Activated CD4-positive, CD25-positive, alpha-beta regulatory T cell (primary cell): ENCODE measurements around the gene MRO.
"Not testable (repeated sequence)": the region's sequence is repeated elsewhere in the genome, so short reads cannot be mapped to it uniquely, and the experiment has no call there.

Experiments used
- DNase-seq, 4 experiments: peaks; one replicate each; lab custom pipeline; 2025; lab: John Stamatoyannopoulos, UW

Gene MRO

DNA sequence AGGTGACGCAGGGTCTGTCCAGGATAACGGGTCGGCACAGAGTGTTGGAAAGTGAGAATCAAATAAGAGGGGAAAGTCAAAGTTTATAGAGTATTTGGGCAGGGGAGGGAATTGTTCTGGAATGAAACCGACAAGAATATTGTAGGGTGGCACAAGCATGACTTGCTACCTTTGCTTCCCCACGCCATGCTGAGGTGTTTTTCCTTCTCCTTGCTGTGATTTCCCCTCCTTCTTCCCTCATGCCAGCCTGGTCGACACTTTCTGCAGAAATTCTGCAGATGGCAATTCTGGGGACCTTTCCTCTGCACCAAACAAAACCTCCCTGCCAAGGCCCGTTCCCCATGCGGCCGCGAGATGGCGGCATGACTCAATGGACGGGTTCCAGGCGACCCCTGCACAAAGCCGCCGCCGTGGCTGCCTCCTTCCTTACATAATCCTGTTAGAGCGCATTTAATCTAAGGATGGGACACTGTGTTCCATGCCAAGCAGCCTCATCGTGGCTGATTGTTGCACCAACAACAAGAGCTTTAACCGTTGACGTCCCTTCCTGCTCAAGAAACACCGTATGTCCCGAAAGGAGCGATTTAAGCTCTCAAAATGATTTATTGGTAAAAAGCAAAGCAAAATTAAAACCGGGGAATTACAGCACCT, at the start of gene MRO:
TSS of gene MRO (minus strand) at position 289 of the 651 bp plus-strand sequence. CDS start 10,616 bp downstream, outside the sequence.
- peak; percentile 46 to 60 (median 58) for DNase-seq

DNA sequence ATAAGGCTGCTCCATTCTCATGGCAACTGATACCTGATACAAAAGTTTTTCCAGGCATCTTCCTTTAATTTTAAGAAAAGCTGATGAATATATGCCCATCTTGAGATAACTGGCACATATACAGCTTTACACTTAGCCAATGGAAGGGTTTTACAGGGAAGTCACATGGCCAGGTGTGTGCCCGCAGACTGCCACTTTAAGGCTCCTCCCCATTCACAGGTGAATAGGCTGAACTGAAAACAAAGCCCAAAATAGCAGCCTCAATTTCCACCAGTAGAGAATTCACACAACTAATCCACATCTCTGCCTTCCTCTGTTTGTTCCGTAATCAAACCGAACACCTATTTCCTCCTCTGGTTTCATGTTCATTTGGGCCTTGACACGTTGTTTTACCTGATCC, 49.3 kb upstream of the MRO start:
- no peak for DNase-seq

DNA sequence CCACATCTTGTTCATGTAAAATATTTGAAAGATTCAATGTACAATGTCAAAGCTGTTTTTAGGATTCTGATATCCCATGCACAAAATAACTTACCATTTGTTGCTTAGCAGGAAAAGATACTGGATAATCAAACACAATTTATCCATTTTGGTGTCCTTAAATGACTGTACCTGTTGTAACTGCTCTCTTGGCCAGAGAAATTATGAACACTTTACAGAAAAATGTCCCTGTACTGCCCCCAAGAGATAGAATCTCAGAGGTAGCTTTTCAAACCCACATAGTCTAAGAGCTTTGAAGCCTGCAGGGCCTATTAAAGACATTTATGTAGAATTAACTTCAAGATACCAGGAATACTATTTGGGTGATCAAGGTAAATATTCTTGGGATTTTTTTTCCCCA, 46.9 kb upstream of the MRO start:
- DNase-seq = no peak

DNA sequence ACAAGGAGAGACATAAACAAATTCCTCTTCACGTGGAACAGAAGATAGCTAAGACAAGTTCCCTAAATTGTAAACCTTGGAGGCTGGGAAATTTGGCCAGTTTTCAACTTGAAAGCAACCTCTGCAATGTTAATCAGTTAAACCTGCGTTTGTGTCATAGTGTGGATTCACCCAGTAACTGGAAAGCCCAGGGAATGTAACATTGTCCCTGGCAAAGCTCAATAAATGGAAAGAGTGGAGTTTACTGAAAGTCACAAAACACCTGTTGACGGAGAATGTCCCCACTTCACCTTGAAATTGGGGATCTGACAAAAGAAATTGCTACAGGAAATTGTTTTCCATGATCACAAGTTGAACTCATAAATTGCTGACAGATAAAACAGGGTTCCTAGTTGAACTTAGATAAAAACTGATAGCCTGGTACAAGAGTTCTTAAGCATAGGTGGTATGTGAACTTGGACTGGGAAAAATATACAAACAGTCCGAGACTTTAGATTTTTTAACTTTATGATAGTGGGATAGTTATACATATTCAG, 44.1 kb upstream of the MRO start:
- DNase-seq = no peak

DNA sequence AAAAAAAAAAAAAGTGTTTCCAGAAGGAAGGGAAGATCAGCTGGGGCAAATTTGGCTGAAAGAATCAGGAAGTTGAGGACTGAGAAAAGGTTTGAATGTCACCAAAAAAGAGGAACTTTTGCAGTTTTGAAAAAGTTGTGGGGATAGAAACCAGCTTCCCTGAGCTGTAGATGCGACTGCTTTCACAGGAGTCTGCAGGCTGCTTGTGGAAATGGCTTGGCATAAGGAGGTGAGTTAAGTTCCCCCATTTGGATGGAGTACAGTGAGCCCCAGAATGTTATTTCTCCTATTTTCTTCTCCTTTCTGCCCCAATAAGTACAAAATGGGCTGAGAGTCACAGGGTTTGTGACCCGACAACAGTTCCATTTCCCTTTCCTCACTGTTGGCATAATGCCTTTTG, 42.6 kb upstream of the MRO start:
- DNase-seq = no peak

DNA sequence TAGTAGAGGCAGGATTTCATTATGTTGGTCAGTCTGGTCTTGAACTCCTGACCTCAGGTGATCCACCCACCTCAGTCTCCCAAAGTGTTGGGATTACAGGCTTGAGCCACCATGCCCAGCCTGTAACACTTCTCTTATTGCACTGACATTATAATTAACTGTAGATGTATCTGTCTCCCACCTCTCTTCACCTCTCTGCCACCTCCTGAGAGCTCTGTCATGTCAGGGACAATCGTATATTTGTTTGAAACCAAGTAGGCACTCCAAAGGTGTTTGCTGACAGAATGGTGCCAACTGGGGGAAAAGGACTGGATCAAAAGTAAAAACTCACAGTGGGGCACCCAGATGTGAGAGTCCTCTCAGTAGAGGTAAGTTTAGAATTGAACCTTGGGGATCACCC, 41.8 kb upstream of the MRO start:
- no peak for DNase-seq

DNA sequence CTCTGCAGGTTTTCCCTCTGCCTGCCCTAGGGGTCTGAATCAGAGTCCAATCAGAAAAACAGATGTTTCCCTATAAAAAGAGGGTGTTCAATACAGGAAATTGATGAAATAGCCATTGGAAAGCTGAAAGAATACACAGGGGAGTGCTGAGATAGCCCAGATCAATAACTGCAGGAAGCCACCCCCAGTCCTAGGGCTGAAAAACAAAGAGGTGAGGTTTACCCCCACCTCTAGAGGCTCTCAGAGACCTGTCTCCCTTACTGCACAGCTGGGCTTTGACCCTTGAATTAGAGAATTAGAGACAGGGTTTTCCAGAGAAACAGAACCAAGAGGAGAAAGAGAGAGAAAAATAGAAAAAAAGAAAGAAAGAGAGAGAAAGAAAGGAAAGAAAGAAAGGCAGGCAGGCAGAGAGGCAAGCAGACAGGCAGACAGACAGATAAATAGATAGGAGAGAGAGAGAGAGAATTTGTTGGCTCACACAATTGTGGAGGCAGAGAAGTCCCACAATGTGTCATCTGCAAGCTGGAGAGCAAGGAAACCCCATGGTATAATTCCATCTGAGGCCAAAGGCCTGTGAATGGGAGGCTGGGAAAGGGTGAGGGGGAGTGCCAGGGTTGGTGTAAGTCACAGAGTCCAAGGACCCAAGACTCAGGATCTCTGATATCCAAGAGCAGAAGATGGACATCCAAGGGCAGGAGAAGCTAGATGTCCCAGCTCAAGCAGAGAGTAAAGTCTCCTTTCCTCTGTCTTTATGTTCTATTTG, 40.2 kb upstream of the MRO start:
- no peak for DNase-seq

DNA sequence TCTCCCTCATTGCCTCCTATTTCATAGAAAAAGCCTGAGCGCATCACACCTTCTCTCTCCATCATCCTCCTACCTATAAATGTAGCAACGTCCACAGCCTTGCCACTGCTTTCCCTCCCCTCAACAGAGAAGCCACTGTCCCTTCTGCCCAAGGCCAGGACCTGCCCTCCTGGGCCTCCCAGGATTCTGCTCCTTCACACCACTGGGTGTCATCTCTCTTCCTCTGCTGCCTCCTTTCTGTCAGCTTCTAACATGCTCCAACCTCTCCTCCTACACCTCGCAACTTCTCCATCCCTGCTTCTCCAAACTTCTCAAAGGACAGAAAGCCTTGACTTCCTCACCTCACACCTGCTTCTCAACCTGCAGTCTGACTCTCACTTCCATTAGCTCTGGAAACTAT, 37.9 kb upstream of the MRO start:
- no peak for DNase-seq

DNA sequence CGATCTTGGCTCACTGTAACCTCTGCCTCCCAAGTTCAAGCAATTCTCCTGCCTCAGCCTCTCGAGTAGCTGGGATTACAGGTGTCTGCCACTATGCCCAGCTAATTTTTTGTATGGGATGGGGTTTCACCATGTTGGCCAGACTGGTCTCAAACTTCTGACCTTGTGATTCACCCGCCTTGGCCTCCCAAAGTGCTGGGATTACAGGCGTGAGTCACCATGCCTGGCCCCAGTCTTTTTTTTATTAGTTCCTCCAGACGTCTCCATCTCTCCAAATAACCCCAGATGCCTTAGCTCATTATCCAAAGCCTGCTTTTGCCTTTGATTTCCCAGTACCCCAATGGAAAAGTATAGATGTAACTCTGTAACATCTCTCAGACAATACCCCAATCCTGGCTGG, 37.4 kb upstream of the MRO start:
- not testable (repeated sequence) for DNase-seq

DNA sequence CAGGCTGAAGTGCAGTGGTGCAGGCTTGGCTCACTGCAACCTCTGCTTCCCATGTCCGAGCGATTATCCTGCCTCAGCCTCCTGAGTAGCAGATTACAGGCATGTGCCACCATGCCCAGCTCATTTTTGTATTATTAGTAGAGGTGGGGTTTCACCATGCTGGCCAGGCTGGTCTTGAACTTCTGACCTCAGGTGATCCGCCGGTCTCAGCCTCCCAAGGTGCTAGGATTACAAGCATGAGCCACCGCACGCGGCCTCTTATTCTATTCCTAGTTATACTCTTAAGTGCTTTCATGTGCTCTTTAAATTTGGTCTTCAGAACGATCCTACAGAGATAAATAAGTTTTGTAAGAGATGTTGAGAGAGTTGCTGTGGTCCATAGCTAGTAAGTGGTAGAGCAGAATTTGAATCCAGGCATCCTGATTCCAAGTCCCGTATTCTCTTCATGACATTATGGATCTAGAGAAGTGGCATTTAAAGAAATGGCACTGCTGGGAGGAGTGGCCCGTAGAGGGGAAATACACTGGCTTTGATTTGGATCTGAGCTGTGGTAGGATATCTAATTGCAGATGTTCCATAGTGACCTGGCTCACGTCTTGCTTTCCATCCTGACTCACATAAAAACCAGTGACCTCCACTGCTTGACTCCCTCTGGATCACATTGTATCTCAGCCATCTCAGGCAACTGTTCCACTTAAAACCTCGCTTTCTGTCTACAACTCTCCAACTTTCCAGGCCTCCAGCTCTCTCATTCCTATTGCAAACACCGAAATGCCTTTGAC, 36.4 kb upstream of the MRO start:
- no peak for DNase-seq

DNA sequence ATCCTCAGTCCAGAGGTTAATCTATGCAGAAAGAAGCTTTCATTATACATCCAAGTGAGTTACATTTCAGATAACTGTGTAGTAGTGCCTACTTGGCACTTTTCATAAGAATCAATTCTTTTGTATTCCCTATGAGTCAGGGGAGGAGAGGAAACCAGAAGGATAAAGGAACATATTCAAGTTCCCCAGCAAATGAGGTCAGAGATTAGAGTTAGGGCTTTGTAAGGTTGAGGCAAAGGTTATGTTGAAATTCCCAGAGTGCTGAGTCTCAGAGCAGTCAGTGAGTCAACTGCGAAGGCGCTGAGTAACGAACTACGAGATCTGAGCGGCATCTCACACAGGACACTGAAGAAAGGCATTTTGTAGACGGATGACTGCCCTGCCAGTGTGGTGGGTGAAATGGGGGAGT, 34.1 kb upstream of the MRO start:
- no peak for DNase-seq

DNA sequence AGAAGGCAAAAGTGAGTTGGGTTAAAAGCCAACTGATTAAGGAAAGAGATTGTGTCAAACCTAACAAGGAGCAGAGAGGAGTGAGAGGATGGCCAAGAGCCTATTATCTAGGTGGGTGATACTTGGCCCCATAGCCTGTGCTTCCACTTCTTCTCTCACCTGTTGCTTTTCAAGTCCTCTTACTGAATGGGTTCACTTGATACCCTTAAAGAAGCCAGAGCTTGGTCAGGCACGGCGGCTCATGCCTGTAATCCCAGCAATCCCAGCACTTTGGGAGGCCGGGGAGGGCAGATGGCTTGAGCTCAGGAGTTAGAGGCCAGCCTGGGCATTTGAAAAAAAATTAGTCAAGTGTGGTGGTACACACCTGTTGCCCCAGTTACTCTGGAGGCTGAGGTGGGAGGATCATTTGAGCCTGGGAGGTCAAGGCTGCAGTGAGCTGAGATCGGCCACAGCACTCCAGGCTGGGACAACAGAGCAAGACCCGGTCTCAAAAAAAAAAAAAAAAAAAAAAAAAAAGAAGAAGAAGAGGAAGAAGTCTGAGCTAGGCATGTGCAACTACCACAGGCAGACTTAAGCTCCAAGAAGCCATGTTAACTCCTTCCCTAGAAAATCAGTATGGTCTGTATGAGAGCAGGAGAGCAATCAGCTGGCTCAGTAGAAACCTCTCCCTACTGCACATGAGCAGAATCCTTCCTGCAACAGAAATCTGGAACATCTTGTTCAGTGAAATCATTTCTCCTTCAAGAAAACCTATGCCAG, 30.7 kb upstream of the MRO start:
- DNase-seq = no peak

DNA sequence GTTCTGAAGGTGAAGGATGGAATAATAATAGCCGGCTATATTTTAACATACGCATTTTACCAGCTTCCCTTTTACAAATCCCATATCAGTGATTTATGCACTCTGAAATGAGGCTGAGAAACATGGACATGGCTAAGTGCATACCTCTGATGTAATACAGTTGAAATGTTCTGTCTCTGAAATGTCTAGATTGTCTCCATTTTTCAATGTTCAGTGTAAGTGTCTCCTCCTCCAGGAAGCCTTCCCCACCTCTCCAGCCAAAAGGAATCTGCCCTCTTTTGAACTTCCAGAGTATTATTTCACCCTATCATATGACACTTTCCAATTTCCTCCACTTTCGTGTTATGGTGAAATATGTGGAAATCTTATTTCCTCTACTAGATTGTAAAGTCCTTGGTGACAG, 29.6 kb upstream of the MRO start:
- no peak for DNase-seq

DNA sequence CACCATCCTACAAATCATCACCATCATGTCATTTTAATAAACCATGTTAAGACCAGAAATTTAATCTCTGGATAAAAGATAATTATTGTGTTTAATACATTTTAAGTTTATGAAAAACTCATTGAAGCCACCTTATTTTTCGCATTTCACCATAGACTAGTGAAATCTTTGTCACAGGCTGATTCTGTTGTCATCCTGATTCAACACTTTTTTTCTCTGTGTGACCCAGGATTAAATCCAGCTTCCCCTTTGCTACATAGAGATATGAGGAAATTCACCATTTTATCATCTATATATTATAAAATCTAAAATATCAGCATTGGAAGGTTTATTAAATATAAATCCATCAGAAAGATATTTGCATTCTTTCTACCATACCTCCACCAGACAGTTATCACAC, 29.2 kb upstream of the MRO start:
- no peak for DNase-seq

DNA sequence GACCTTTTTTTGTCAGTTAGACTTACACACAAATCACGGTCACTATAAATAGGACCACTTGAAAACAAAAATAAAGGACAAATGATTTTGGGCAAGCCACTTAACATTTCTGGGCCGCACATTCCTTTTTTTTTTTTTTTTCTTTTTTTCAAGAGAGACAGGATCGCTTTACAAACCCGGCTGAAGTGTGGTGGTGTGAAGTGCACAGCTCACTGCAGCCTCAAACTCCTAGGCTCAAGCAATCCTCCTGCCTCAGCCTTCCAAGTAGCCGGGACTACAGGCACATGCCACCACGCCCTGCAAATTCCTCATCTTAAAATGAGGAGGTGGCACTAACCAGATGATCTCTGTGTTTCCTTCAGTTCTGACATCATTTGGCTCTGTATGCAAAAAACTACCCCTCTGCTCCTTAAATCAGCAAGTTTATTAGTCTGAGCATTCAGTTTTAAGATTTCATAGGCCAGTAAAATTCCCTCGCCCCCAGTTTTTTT, 28.3 kb upstream of the MRO start:
- no peak for DNase-seq

DNA sequence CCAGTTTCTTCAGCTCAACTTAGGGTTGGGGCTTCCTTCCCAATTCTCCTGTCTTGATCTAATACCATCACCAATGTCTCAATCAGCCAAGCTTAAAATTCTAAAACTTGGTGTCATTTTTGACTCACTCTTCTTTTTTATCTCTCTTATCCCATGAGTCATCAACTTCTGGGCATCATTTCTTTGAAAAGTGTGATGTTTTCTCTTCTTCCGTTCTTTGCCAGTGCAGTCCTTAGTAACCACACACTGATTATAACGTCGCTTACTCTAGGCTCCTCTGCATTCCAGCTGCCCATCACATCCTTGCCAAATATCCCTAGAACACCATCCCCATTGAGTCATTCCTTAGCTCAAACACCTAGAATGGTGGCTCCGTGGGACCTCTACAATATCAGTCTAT, 27.4 kb upstream of the MRO start:
- DNase-seq = no peak

DNA sequence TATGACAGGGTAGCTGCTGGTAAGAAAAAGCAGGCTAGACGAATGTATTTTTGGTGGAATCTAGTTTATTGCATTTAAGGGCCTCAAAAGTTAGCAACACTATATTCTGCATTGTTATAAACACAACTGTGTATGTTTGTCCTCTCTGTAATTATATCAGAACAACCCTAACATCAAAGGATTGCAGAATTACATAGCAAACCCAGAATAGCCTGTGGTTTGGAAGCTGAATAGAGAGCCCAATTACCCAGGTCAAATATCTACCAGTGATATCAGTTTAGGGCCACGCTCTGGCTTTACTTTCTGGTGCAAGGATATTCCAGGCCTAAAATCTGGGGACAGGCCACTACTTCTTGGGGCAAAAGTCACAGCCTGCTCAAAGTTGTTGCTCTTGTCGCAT, 25.1 kb upstream of the MRO start:
- no peak for DNase-seq

DNA sequence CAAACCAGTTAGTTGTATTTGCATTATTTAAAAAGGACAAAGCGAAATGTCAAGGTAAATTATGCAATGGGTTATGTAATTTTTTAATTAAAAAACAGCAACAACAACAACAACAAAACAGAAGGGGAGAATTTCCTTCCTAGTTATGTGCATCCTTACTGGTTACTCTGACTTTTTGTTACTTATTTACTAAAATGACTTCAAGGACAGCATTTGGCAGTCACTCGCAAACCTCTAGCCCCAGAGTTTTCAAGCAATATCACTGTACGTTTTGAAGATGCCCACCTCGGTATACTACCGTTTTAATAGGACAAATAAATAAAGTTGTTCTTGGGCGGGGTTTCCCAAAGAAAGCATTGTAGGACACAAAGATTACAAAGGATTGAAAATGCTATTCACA, 24.7 kb upstream of the MRO start:
- no peak for DNase-seq

DNA sequence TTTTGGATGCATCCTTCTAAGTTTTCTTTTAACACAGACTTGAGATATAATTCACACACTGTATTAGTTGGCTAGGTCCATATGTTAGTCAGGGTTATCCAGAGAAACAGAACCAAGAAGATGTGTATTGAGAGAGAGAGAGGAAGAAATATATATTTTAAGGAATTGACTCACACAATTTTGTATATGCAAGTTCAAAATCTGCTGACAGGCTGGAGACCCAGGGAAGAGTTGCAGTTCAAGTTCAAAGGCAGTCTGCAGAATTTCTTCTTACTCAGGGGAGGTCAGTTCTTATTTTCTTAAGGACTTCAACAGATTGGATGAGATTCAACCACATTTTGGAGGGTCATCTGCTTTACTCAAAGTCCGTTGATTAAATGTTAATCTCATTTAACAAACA, 23.0 kb upstream of the MRO start:
- no peak for DNase-seq

DNA sequence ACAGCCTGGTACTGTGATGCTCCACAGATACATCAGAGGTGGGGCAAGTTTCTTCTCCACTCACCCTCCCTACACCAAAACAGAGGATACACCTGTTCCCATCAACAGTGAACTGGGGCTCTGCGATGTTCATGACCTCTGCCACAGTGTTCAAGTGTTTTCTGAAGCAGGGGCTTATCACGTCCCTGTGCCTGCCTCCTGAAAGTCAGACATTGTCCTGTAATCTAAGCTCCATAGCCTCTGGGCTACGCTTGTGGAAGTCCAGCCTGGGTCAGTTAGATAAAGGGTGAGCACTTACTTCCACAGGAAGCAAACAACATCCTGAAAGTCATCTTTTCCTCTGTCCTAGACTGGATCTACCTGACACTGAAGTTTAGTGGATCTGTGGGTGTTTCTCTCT, 20.2 kb upstream of the MRO start:
- no peak for DNase-seq

DNA sequence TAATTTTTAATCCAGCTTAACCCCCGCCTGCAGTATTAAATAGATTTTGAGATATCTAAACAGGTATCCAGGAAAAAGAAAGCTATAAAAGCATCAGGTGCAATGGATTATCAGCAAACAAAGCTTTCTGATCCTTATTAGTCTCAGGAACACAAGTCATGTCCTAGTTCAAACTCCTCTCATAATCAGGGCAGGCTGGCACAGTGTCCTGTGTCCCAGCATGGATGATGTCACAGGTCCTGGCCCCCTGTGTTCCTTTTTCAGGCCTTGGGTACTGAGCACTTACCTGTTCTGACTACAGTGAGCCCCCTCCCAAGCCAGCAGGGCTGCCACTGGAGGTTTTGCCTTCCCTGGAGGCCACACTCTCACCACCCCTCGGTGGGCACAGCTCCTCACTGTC, 19.5 kb upstream of the MRO start:
- DNase-seq = no peak

DNA sequence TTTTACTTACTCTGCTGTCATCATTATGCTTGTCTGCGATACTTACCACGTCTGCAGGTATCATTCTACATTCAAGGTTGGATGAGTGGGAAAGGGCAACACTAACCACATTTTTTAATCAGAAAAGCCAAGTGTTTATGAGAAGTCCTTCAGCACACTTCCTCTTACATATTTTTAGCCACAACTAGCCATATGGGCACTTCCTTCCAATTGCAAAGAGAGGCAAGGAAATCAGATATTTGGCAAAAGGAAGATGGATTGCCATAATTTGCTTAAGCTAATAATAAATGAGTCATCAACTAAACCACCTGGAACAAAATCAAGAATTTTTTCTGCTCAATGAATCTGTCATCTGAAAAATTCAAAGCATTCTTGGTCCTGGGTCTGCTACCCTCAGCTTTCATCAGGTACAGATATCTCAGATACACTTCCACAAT, 16.7 kb upstream of the MRO start:
- no peak for DNase-seq
